B cell (primary cell): ENCODE results near the gene RAB31. TPM values are rescaled to one million over a fixed set of nuclear protein-coding genes. Genes with fewer than 3 reads are reported as not detected.

ENCODE experiments used
- ATAC-seq: fragments of 200-7000 bp; cut with Tn5 transposase; one replicate; pipeline ENCODE4 v1.10.0; 2021; ENCODE audit warnings: low read depth, mild to moderate bottlenecking, moderate number of reproducible peaks, moderate library complexity
- CTCF ChIA-PET: fragments of 350-600 bp; sonication (Branson Sonifier 250); formaldehyde crosslinking; loops from one replicate; lab custom pipeline; 2021; ENCODE audit warnings: antibody characterized with exemption, inconsistent platforms; lab: Charles Lee
- POLR2A ChIA-PET: fragments of 350-600 bp; sonication (Branson Sonifier 250); formaldehyde crosslinking; loops from one replicate; lab custom pipeline; 2021; ENCODE audit warnings: antibody characterized with exemption; lab: Charles Lee
- DNase-seq: peaks from one replicate; pipeline ENCODE4 v3.0.0; 2013
- H2AFZ ChIP-seq: 2 replicates; pipeline ENCODE4 v1.6.1; 2012; ENCODE audit warnings: mild to moderate bottlenecking, low read depth, low read length; ENCODE audit not compliant: insufficient read depth, poor library complexity, severe bottlenecking
- H3K27ac ChIP-seq, 2 donors: 1 replicate in 1 of 2; 2 replicates in 1 of 2; pipeline ENCODE4 v1.5.1; 2012 to 2013; ENCODE audit warnings: low read length in 2 of 2, mild to moderate bottlenecking in 2 of 2, moderate library complexity in 1 of 2
- H3K27me3 ChIP-seq, 4 experiments: fragments of 200-600 bp in 1 of 4; sonication (generic) in 1 of 4; replicated peaks in 1 of 4; 1 replicate in 2 of 4; 2 replicates in 2 of 4; pipeline versions ENCODE4 v1.6.1 to v1.7.0; 2013 to 2016; ENCODE audit warnings: low read length in 3 of 4, mild to moderate bottlenecking in 2 of 4, mixed read lengths in 1 of 4, moderate library complexity in 1 of 4; ENCODE audit not compliant: insufficient read depth in 4 of 4, control insufficient read depth in 3 of 4; ENCODE audit errors: control extremely low read depth in 1 of 4
- H3K36me3 ChIP-seq, 2 experiments: replicated peaks in 1 of 2; 1 replicate in 1 of 2; 2 replicates in 1 of 2; pipeline versions ENCODE4 v1.6.1 to v1.7.1; 2013; ENCODE audit warnings: low read length in 1 of 2; ENCODE audit not compliant: insufficient read depth in 2 of 2, control insufficient read depth in 1 of 2; ENCODE audit errors: control extremely low read depth in 1 of 2, extremely low read depth in 1 of 2
- H3K4me1 ChIP-seq, 2 donors: fragments of 200-600 bp in 1 of 2; sonication (generic) in 1 of 2; 1 replicate in 1 of 2; 2 replicates in 1 of 2; pipeline versions ENCODE4 v1.5.1 to v1.6.1; 2013 to 2017; ENCODE audit warnings: low read length in 2 of 2; ENCODE audit not compliant: control insufficient read depth in 2 of 2, insufficient read depth in 2 of 2
- H3K4me2 ChIP-seq: replicated peaks from 2 replicates; pipeline ENCODE3; 2012; ENCODE audit warnings: mild to moderate bottlenecking, low read depth, low read length; ENCODE audit not compliant: poor library complexity, severe bottlenecking
- H3K4me3 ChIP-seq, 5 experiments: fragments of 200-600 bp in 1 of 5; sonication (generic) in 1 of 5; 1 replicate in 3 of 5; 2 replicates in 2 of 5; pipeline versions ENCODE4 v1.5.1 to v1.7.0; 2011 to 2016; ENCODE audit warnings: low read length in 4 of 5, mild to moderate bottlenecking in 4 of 5, low read depth in 2 of 5, control low read depth in 1 of 5, moderate library complexity in 1 of 5; ENCODE audit not compliant: insufficient read depth in 1 of 5; ENCODE audit errors: control extremely low read depth in 1 of 5, extremely low read depth in 1 of 5
- H3K79me2 ChIP-seq: fragments of 200-600 bp; sonication (generic); one replicate; pipeline ENCODE4 v1.6.0; 2016; ENCODE audit warnings: low read length; ENCODE audit not compliant: control insufficient read depth, insufficient read depth
- H3K9ac ChIP-seq: fragments of 200-600 bp; sonication (generic); 2 replicates; pipeline ENCODE4 v1.6.1; 2017; ENCODE audit warnings: mild to moderate bottlenecking, low read length, moderate library complexity
- H3K9me3 ChIP-seq, 3 donors: one replicate each; pipeline versions ENCODE4 v1.6.1 to v1.7.1; 2013; ENCODE audit warnings: low read length in 2 of 3; ENCODE audit not compliant: control insufficient read depth in 2 of 3, insufficient read depth in 1 of 3; ENCODE audit errors: control extremely low read depth in 1 of 3
- H4K20me1 ChIP-seq: 2 replicates; pipeline ENCODE4 v1.6.0; 2012; ENCODE audit warnings: mild to moderate bottlenecking, low read length; ENCODE audit not compliant: insufficient read depth, control insufficient read depth, poor library complexity, severe bottlenecking
- H3K27ac Mint-ChIP-seq: one replicate; pipeline ENCODE4 v1.8.0; 2021; ENCODE audit warnings: mixed read lengths
- H3K27me3 Mint-ChIP-seq: one replicate; pipeline ENCODE4 v1.8.0; 2021; ENCODE audit warnings: mixed read lengths
- H3K4me1 Mint-ChIP-seq: one replicate; pipeline ENCODE4 v1.8.0; 2021; ENCODE audit warnings: mixed read lengths
- H3K4me3 Mint-ChIP-seq: one replicate; pipeline ENCODE4 v1.8.0; 2021; ENCODE audit warnings: mixed read lengths
- H3K9me3 Mint-ChIP-seq: one replicate; pipeline ENCODE4 v1.8.0; 2022; ENCODE audit warnings: mixed read lengths; ENCODE audit not compliant: insufficient read depth
- CTCF ChIP-seq: fragments of 200-600 bp; IDR thresholded peaks from one replicate; pipeline ENCODE4 v1.8.0; 2022; ENCODE audit warnings: antibody characterized with exemption, mild to moderate bottlenecking
- EZH2 ChIP-seq: IDR thresholded peaks from 2 replicates; pipeline ENCODE4 v1.6.1; 2012; ENCODE audit warnings: borderline replicate concordance, low read depth, mild to moderate bottlenecking, moderate library complexity, low read length; ENCODE audit not compliant: insufficient read depth, poor library complexity, severe bottlenecking
- WGBS: methylation state at CpG from one replicate; pipeline ENCODE4 v1.1.5; 2013; ENCODE audit warnings: missing lambda C conversion rate; ENCODE audit not compliant: insufficient coverage; 5-methylcytosine and 5-hydroxymethylcytosine counted together
- intact Hi-C: fragments of 100-400 bp; cut with micrococcal nuclease; formaldehyde crosslinking; loops from one replicate; pipeline ENCODE4 v1.10.0; 2022
- polyA plus RNA-seq: library from polyadenylated mRNA; depleted of rRNA; stranded (reverse); fragments of >200 nt; gene quantifications from 2 replicates; pipeline ENCODE4 v1.2.3, GENCODE V29; 2012
- total RNA-seq, 2 donors: library from RNA; stranded (reverse); fragments of 120-200 nt in 1 of 2; gene quantifications; 1 replicate in 1 of 2; 2 replicates in 1 of 2; pipeline versions ENCODE4 v1.2.3 to v1.2.4, GENCODE V29; 2013 to 2022

Gene RAB31
- total and polyA plus RNA-seq, 2 donors (not counting 1 experiment from before 2014, with no cell fraction given), result 15.5 to 44.6 TPM

GRCh38 chr18:9696701-9697100, 11.4 kb upstream of the RAB31 start:
- H3K9me3 Mint-ChIP-seq, result no peaks in the 10 kb centered on the region
- Histone ChIP-seq H3K4me3 (no peak overlapping the region), H3K27ac (no peak overlapping the region), H3K4me2 (no peak overlapping the region), H3K79me2 (no peaks in the 10 kb centered on the region), H3K9ac (no peak overlapping the region), H3K36me3 (no peaks in the 10 kb centered on the region), H3K9me3 (no peaks in the 10 kb centered on the region), H3K4me1 (peaks cover under 1 to 2% of the 10 kb centered on the region in 2 donors), H4K20me1 (no peaks in the 10 kb centered on the region), H3K27me3 (peaks cover 0 to 3% (median 0%) of the 10 kb centered on the region in 4 experiments), H2AFZ (no peak overlapping the region)
- H3K4me1 Mint-ChIP-seq, result peaks cover 4% of the 10 kb centered on the region
- ATAC-seq (no peak), DNase-seq (no peak)
- no peak for TF ChIP-seq EZH2
- no peak for TF ChIP-seq CTCF
- no peak overlapping the region for H3K4me3 Mint-ChIP-seq
- WGBS, result 100% methylated on average over 1 of the region's 1 CpG
- ChIA-PET CTCF (no interaction called here), POLR2A (no interaction called here)
- no peak overlapping the region for H3K27ac Mint-ChIP-seq
- peaks cover 9% of the 10 kb centered on the region for H3K27me3 Mint-ChIP-seq
- intact Hi-C loops, result no loop called here

GRCh38 chr18:9697121-9697520, 11.0 kb upstream of the RAB31 start:
- Histone ChIP-seq H3K27ac (no peak overlapping the region), H3K36me3 (no peaks in the 10 kb centered on the region), H3K4me1 (peaks cover 5 to 6% of the 10 kb centered on the region in 2 donors), H3K79me2 (no peaks in the 10 kb centered on the region), H3K9me3 (no peaks in the 10 kb centered on the region), H4K20me1 (no peaks in the 10 kb centered on the region), H3K4me2 (no peak overlapping the region), H3K4me3 (no peak overlapping the region), H2AFZ (no peak overlapping the region), H3K9ac (no peak overlapping the region), H3K27me3 (peaks cover 0 to 3% (median 0%) of the 10 kb centered on the region in 4 experiments)
- Mint-ChIP-seq H3K27me3 (peaks cover 9% of the 10 kb centered on the region), H3K9me3 (no peaks in the 10 kb centered on the region), H3K4me1 (peaks cover 8% of the 10 kb centered on the region), H3K4me3 (no peak overlapping the region), H3K27ac (no peak overlapping the region)
- no peak for DNase-seq
- 94% methylated on average over 8 of the region's 9 CpGs for WGBS
- ChIA-PET POLR2A (no interaction called here), CTCF (no interaction called here)
- no peak for ATAC-seq
- intact Hi-C loops, result no loop called here
- TF ChIP-seq EZH2 (no peak), CTCF (no peak)
